Left renal pelvis (tissue), 4 donors: ENCODE results near the gene ANKRD50. TPM values are rescaled to one million over a fixed set of nuclear protein-coding genes. Genes with fewer than 3 reads are reported as not detected.

ENCODE experiments used
- DNase-seq, 4 donors: peaks; one replicate each; pipeline ENCODE4 v3.0.0-alpha.2; 2013; ENCODE audit warnings: low read depth in 4 of 4, low spot score in 3 of 4
- polyA plus RNA-seq, 4 donors: library from polyadenylated mRNA; unstranded; fragments of 120-200 nt; gene quantifications; one replicate each; pipeline ENCODE4 v1.2.1, GENCODE V29; 2013; ENCODE audit not compliant: insufficient read length in 4 of 4

ANKRD50 gene
- polyA plus RNA-seq, 4 donors = 37.7 to 98.0 (median 46.6) TPM

DNA sequence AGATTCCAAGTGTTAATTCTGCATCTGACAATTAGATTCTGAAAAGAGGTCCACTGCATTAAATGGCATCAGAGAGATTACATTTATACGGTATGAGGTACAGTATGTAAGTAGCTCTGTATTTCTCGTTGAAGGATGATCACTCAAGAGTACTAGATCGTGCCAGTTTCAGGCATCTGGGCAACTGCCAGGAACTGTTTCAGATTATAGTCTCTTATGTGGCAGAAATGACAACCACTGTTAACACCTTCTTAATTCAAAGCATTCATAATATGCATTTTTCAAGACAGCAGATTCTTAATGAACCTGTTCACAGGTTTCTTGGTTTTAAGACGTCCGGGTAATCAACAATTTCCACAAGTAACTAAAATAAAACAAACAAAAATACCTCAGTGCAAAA lies 1.6 kb downstream of the ANKRD50 start:
- DNase-seq = no peak

- DNase-seq = no peak
Measured at GRCh38 chr4:124710015-124710741, 2.4 kb downstream of the ANKRD50 start.

DNA sequence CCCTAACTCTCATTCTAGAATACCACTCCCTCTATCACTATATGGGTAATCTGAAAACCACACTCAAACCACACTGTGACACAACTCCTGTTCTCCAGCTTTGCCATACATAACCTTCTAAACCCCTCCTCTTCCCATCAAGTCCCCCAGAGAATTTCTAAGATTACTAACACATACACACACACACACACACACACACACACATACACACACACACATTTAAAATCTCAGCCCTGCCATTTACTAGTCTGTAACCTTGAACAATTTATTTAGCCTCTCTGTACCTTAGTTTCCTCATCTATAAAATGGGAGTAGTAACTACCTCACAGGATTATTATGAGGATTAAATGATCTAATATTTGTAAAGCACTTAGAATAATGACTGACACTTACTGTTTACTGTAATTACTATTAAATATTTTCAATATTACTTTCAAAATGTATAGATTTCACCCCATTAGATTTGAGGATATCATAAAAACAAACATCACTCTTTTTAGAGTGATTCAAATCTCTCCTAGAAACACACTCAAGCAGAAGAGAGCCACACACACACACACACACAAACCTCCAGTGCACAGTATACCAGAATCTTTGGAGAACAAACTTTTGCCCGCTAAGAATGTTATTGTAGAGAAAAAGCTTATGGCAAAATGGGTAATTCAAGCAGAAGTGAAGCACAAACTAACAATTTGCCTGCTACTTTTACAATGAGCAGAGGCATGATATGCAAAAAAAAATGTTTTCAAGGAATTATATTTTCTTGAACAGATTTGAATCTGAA lies 3.8 kb downstream of the ANKRD50 start:
- no peak for DNase-seq

GRCh38 chr4:124705393-124705792 lies 7.1 kb downstream of the ANKRD50 start:
- DNase-seq = no peak

GRCh38 chr4:124703154-124703553 lies 9.4 kb downstream of the ANKRD50 start:
- DNase-seq = no peak

GRCh38 chr4:124697441-124697840 lies 15.1 kb downstream of the ANKRD50 start:
- DNase-seq = no peak

DNA sequence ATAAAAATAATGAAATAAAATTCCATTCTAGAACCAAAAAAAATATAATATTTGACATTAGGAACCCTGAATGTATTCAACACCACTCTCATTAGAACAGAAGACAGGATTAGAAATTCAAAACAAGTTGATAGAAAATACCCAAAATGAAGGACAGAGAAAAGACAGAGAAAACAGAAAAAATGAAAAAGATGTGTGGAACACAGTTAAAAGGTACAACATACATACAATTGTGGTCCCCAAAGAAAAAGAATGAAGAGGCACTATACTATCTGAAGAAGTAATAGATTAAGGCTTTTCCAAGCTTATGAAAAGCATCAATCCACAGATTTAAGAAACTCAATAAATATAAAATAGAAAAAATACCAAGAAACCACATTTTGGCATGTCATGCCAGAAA lies 16.4 kb downstream of the ANKRD50 start:
- DNase-seq = no peak

GRCh38 chr4:124694946-124695598 lies 17.5 kb downstream of the ANKRD50 start:
- DNase-seq = no peak

- no peak for DNase-seq
Measured at GRCh38 chr4:124694306-124694705, 18.2 kb downstream of the ANKRD50 start.

DNA sequence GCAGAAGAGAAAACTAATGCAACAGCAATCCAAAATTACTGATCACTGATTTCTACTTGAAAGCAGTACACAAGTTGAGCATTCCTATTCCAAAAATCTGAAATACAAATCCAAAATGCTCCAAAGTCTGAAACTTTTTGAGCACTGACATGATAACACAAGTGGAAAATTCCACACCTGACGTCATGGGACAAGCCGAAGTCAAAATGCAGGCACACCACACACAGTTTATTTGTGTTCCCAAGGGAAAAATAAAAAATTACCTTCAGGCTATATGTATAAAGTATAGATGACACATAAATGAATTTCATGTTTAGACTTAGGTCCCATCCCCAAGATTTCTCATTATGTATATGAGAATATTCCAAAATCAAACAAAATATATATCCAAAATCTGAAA lies 20.7 kb downstream of the ANKRD50 start:
- no peak for DNase-seq

GRCh38 chr4:124686279-124686678 lies 26.3 kb downstream of the ANKRD50 start:
- no peak for DNase-seq

DNA sequence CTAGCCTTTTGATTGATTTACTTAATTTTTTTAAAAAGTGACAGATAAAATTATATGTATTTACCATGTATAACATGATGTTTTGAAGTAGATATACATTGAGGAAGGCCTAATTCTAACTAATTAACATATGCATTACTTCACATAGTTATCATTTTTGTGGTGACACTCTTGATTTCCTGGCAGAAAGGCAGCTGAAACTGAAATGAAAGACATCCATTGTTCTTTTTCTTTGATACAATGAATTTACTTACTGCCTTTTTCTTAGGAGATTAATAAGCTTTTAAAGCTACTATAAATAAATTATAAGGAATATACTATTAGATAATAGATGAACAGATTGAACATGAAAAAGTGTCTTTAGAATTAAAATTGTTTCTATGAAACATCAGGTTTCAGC lies 26.7 kb downstream of the ANKRD50 start:
- DNase-seq = no peak

- DNase-seq = no peak
Measured at GRCh38 chr4:124684301-124684700, 28.2 kb downstream of the ANKRD50 start.

DNA sequence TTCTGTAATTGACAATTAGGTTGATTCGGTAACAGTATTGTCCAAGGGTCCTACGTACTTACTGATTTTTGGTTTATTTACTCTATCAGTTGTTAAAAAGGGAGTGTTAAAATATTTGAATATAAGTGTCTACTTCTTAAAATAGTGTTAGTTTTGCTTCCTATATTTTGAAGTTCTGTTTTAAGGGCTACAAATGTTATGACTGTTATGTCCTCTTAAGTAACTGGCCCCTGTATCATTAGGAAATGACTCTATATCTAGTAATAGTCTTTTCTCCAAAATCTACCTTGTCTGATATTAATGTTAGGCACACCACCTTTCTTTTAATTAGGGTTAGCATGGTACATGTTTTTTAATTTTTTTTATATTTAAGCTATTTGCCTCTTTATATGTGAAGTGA lies 30.1 kb downstream of the ANKRD50 start:
- no peak for DNase-seq

DNA sequence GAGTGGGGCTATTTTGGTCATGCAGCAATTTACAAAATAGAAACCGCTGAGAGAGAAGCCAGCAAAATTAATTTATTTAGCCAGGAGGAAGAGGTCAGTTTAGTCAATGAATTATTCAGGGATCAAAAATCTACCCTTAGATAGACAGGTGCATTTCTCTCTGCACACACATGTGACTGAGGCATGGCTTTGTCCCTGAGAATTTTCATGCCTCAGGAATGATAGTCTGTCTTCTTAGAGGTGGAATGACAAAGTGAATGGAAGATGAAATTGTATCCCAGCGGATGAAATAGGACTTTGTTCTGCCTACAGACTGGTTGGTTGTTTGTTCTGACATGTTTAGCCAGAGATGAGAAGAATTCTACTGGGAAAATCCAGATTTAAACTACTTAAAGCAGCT lies 46.0 kb downstream of the ANKRD50 start:
- DNase-seq = no peak

- no peak for DNase-seq
Measured at GRCh38 chr4:124658795-124659194, 53.7 kb downstream of the ANKRD50 start.

DNA sequence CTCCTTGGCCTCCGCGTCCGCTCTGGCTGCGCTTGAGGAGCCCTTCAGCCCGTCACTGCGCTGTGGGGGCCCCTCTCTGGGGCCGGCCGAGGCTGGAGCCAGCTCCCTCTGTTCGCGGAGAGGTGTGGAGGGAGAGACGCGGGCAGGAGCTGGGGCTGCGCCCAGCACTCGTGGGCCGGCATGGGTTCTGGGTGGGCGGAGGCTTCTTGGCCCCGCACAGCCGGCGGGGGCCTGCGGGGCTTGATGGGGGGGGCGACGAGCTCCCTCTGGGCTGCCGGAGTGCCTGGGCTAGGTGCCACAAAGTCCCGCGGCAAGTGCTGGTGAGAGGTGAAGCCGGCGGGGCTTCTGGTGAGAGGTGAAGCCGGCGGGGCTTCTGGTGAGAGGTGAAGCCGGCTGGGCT lies 61.9 kb downstream of the ANKRD50 start:
- DNase-seq = no peak

DNA sequence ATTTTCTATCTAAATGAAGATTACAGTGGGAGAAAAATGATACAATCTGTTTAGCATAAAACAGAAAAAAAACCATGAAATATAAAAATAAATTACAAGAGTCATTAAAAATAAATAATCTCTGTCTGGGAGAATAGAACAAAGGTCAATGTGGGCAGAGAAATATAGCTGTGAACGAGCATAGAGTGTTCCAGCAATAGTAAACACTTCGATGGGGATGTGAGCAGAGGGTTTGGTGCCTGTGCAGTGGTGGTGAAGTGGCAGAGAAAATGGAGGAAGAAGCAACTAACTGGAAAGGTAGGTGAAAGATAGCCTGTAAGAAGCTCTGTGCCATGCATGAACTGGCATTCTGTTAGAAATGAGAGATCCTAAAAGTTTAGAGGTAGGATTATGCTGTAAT lies 64.9 kb downstream of the ANKRD50 start:
- DNase-seq = no peak

- DNase-seq = no peak
Measured at GRCh38 chr4:124644621-124645020, 67.9 kb downstream of the ANKRD50 start.

DNA sequence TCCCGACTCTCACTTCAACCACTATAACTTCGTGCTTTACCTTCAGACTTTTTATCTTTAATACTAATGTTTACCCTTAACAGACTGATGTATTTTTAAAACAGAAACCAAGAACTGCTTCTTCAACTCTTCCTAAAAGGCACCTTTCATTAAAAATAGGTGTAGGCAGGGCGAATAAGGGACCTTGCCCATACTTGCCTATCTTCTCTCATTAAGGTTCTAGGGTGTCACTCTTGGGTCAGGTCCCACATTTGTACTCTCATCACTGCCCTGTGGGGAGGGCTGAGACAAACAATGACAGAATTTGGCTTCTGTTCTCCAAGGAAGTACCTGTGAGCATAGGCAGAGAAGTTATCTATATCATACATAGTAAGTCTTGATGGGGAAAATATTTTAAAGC lies 69.7 kb downstream of the ANKRD50 start:
- DNase-seq = no peak

GRCh38 chr4:124641715-124642381 lies 70.7 kb downstream of the ANKRD50 start:
- peak in 2 of 4 donors; percentile 22 to 29 for DNase-seq
